T-helper 9 cell (primary cell): ENCODE measurements around the gene MCCC2.
A peak's percentile ranks its signal among the peaks of the same experiment; 100 is the strongest.
"Not testable (repeated sequence)": the region's sequence is repeated elsewhere in the genome, so short reads cannot be mapped to it uniquely, and the experiment has no call there.

Experiments
- DNase-seq: peaks from one replicate; pipeline ENCODE4 v3.0.0-alpha.2; 2020
- total RNA-seq, 2 donors: gene quantifications; one replicate each; lab custom pipeline; 2026; lab: John Stamatoyannopoulos, UW

Gene MCCC2
- 37.6 to 38.1 reads per million in 2 donors for total RNA-seq

DNA sequence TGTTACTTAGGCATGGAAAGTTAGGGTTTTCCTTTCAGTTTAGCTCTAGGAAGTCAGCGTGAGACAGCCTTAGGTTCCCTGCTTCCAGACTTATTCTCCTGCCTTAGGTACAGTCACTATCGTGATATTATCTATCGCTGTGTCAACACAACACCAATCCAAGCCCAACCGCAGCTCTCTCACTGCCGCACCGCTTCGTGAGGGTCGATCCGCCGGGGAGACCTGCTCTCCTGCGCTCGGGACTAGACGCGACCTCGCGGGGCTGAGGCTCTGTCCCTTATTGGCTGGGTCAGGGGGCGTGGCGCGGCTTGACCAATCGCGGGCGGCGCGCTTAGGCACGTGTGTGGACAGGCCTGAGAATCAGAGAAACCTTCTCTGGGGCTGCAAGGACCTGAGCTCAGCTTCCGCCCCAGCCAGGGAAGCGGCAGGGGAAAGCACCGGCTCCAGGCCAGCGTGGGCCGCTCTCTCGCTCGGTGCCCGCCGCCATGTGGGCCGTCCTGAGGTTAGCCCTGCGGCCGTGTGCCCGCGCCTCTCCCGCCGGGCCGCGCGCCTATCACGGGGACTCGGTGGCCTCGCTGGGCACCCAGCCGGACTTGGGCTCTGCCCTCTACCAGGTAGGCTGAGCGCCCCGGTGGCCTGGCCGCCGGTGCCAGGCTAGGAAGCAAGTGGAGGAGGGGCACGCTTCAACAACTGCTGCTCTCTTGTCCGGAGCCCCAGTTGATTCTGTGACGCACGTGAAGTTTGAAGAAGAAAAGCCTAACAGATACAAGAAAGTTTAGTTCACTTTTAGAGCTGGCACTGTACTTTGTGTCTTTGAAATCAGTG lies at the start of gene MCCC2:
Gene MCCC2, plus strand, starts transcription at position 400 of the 825 bp plus-strand sequence. Its CDS starts 86 bp downstream, at position 486.
- peak; percentile 94 for DNase-seq

DNA sequence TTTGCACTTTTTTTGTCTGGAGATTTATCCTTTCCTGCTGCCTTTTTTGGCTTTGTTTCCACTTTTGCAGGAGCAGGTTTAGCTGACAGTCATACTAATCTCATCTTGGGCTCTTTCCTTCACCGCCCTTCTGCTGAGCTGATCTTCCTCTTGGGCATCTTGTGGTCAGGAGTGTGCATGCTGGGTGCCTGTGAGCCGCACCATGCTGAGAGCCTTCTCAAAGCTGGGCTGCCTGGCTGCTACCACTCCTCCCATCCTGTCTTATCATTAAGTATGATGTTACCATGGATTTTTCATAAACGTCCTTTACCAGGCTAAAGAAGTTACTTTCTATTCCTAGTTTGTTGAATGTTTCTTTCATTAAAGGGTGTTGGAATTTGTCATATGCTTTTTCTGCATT lies 49.5 kb upstream of the MCCC2 start:
- no peak for DNase-seq

DNA sequence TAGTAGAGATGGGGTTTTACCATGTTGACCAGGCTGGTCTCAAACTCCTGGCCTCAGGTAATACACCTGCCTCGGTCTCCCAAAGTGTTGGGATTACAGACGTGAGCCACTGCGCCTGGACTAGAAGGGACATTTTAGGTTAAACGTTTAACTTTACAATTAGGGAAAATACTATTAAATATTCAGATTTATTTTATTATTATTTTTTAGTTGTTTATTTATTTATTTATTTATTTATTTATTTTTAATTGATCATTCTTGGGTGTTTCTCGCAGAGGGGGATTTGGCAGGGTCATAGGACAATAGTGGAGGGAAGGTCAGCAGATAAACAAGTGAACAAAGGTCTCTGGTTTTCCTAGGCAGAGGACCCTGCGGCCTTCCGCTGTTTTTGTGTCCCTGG lies 36.3 kb upstream of the MCCC2 start:
- DNase-seq, result not testable (repeated sequence)

DNA sequence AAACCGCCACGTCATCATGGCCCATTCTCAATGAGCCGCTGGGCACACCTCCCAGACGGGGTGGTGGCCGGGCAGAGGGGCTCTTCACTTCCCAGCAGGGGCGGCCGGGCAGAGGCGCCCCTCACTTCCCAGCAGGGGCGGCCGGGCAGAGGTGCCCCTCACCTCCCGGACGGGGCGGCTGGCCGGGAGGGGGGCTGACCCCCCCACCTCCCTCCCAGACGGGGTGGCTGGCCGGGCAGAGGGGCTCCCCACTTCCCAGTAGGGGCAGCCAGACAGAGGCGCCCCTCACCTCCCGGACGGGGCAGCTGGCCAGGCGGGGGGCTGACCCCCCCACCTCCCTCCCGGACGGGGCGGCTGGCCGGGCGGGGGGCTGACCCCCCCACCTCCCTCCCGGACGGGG lies 35.6 kb upstream of the MCCC2 start:
- not testable (repeated sequence) for DNase-seq

DNA sequence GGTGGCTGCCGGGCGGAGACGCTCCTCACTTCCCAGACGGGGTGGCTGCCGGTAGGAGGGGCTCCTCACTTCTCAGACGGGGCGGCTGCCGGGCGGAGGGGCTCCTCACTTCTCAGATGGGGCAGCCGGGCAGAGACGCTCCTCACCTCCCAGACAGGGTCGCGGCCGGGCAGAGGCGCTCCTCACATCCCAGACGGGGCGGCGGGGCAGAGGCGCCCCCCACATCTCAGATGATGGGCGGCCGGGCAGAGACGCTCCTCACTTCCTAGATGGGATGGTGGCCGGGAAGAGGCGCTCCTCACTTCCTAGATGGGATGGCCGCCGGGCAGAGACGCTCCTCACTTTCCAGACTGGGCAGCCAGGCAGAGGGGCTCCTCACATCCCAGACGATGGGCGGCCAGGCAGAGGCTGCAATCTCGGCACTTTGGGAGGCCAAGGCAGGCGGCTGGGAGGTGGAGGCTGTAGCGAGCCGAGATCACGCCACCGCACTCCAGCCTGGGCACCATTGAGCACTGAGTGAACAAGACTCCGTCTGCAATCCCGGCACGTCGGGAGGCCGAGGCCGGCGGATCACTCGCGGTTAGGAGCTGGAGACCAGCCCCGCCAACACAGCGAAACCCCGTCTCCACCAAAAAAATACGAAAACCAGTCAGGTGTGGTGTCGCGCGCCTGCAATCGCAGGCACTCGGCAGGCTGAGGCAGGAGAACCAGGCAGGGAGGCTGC lies 35.0 kb upstream of the MCCC2 start:
- DNase-seq, result not testable (repeated sequence)

DNA sequence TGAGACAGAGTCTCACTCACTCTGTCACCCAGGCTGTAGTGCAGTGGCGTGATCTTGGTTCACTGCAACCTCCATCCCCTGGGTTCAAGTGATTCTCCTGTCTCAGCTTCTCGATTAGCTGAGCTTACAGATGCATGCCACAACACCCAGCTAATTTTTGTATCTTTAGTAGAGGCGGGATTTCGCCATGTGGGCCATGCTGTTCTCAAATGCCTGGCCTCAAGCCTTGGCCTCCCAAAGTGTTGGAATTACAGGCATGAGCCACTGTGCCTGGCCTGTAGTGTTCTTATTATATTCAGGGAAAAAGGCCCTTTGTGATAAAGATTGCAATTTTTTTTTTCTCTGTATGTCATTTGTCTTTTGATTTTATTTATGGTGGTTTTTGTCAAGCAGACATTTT lies 24.0 kb upstream of the MCCC2 start:
- no peak for DNase-seq

DNA sequence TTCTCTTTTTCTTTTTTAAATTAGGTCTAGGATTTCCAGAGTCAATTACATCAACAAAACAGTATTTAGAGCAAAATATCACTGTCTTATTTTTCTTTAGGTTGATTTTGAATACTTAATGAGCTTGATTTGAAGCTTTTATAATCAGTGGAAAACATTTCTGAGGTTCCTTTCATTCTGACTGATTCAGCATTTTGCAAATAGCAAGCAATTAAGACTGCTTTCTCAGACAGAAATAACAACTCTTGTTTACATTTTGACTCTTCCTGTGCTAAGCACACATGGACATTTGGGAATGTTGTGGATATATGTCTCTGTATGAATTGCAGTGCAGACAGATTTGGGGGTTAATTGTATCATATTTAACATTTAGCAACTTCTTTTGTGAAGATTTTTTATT lies 22.2 kb upstream of the MCCC2 start:
- no peak for DNase-seq

DNA sequence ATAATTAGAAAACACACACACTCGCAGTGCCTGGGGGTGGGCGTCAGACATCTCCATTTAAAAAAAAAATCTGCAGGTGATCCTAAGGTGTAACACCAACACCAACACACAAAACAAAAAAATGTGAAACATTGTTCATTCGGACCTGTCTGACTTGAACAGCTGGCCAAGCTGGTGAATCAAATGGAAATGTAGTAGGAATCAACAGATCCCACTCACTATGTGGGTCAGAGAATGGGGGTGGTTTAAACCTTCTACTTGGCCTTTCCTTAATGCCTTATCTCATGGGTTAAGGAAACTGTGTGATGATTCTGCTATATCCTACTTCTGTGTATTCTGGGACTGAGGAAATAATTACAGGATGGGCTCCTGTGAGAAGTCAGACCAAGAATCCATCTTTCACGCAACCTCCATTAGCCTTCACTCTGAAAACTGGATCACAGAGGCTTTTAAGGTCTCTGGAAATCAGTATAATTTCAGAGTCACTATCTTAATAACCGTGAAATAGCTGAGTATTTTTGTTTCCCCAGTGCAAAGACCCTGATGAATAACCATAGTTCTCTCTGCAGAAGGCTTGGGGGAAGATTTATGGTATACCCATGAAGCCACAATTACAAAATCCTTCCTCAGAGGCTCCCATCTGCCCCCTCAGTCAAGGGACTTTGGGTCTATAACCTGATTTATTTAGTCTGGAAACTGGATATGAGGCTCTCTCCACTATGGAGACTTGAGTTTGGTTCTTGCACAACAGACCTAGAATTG lies 17.2 kb upstream of the MCCC2 start:
- no peak for DNase-seq

DNA sequence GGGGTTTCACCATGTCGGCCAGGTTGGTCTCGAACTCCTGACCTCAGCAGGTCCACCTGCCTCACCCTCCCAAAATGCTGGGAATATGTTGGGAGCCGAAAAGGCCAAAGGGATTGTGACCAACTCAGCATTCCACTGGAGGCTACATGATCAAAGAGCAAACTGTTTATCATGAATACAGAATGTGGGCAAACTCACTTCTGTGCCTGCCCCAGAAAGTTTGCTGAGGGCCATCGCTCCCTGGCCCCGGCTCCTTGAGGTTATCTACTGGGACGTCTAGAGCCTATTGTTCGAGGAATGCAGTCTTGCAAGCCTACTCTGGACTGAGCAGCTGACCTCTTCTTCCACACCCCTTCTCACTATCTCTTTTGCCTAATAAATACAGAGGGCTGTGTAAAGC lies 15.3 kb upstream of the MCCC2 start:
- DNase-seq, result not testable (repeated sequence)

DNA sequence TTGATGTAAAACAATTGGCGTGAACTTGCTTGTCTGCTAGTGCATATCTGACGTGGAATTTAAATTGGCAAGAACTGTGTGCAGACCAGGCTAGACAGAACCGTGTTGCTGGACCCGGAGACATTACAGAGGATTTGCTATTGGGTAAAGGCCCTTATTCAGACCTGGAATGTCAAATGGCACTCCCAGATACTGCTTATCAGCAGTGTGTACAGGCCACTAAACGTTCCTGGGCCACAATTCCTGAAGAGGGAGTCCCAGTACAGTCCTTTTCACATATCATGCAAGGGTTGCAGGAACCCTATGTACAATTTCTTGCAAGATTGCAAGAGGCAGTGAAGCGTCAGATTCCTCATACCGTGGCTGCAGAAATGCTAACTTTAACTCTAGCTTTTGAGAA lies 13.5 kb upstream of the MCCC2 start:
- DNase-seq, result no peak

DNA sequence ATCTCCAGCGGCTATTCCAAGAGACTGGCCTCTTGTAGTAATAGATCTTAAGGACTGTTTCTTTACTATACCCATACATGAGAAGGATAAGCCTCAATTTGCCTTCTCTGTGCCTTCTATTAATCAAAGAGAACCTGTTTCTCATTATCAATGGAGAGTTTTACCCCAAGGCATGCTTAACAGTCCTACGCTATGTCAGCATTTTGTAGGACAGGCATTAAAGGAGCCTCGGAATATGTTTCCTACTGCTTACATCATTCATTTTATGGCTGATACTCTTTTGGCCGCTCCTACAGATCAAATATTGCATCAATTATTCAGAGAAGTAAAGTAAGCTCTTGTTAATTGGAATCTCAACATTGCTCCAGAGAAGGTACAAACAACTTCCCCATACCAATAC lies 11.6 kb upstream of the MCCC2 start:
- DNase-seq, result not testable (repeated sequence)

DNA sequence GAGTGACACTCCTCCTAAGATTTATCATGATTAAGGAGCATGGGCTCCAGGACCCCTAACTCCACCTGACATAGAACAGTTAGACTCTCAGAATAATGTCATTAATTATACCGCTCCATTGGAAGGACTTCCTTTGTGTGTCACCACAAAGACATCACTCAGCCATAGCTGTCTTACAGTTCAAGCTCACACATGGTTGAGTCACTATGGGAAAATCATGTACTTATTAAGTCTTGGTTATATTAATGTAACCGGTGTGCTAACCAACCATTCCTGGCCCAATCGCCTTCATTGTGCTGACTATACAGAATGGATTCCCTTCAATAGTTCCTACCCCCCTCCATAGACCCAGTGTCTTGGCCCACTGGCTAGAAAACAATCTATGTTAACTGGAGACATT lies 10.9 kb upstream of the MCCC2 start:
- no peak for DNase-seq

DNA sequence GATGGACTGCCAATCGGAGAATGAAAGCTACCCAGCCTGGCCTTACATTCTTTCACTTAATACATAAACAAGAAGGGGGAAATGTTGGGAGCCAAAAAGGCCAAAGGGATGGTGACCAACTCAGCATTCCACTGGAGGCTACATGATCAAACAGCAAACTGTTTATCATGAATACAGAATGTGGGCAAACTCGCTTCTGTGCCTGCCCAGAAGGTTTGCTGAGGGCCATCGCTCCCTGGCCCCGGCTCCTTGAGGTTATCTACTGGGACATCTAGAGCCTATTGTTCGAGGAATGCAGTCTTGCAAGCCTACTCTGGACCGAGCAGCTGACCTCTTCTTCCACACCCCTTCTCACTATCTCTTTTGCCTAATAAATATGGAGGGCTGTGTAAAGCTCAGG lies 9.3 kb upstream of the MCCC2 start:
- not testable (repeated sequence) for DNase-seq

DNA sequence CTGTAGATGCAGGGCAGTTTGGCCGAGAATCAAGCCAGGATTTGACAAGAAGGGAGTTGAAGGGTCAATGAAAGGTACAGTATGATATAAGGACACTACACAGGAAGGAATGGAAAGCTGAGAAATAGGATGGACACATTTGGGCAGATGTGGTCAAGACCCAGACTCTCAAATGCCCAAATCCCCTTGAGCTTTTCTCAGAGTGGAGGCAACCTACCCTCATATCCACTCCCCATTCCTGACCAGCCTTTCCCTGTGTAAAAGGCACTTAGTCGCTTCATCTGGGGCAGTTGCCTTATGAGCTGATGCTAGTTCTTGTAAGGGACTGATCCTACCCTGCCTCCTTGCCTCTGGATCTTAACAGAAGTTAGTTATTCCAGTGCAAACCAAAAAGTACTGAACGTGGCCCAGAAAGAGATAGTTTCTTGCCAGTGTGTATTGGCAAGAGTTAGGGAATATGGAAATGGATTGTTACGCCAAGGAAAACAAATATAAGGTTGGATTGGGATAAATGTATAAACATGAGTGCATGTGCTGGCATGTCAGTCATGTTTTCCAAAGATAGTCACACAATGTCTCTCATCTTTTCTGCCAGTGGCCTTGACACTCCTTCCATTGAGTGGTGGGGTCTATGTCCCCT lies 4.1 kb upstream of the MCCC2 start:
- DNase-seq, result no peak

DNA sequence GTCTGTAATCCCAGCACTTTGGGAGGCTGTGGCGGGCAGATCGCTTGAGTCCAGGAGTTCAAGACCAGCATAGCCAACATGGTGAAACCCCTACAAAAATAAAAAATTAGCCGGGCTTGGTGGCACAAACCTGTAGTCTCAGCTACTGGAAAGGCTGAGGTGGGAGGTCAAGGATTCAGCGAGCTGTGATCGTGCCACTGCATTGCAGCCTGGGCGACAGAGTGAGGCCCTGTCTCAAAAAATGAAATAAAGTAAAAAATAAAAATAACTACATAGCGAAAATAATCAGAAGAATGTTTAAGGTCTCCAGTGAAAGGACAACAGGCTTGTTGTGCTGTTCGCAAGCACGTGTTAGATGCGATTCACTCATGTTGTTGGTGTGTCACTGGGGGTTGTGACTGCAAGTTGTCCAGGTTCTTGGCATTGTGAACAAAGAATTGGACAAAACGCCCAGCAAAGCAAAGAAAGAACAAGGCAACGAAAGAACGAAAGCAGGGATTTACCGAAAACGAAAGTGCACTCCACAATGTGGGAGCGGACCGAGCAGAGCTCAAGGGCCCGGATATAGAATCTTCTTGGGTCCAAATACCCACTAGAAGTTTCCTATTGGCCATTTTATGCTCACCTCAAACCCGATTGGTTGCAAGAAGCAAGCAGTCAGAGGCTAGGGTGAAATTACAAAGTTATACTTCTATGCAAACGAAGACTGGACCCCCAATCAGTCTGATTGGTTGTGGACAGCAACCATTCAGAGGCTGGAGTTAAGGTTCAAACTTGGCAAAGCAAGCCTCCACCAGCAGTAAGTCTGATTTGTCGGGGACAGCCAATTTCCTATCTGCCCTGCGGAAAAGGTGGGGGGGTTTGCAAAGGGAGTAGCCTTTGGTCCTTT lies 844 bp upstream of the MCCC2 start:
- no peak for DNase-seq

DNA sequence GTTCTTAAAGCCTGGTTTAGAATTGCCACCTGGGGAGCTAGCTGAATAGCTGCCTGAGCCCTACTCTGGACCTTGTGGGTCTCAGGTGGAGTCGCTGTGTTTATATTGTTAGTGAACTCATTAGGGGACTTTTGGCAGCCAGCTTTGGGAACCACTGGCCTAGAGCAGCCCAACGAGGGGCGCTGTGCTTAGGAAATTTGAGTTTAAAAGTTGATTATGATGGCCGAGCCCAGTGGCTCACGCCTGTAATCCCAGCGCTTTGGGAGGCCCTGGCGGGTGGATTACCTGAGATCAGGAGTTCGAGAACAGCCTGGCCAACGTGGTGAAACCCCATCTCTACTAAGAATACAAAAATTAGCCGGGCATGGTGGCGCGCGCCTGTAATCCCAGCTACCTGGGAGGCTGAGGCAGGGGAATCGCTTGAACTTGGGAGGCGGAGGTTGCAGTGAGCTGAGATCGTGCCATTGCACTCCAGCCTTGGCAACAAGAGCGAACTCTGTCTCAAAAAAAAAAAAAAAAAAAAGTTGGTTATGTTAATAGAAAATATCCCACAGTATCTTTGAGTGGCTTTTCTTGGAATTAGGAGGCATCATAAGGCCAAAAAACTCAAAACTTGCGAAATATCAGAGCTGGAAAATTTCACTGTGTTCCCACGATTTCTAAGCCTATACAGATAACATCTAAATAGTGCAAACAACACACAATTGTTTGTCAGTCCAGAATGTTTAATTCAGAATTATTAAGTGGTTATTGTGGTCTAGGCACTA lies 809 bp downstream of the MCCC2 start:
- no peak for DNase-seq

DNA sequence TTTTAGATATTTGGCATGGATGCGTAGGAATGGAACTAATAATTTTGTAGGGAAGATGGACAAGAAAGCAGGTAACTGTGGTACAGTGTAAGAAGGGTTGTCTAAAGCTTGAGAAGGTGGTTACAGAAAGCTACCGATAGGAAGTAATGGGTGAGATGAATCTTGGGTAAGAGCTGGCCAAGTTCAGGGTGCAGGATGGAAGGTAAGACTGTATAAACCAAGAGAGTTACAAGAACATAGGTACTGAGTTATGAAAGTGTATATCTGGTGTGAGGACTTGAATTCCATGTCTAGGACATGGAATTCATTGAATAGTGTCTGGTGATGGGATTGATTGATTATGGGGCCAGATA lies 1.4 kb downstream of the MCCC2 start:
- no peak for DNase-seq

DNA sequence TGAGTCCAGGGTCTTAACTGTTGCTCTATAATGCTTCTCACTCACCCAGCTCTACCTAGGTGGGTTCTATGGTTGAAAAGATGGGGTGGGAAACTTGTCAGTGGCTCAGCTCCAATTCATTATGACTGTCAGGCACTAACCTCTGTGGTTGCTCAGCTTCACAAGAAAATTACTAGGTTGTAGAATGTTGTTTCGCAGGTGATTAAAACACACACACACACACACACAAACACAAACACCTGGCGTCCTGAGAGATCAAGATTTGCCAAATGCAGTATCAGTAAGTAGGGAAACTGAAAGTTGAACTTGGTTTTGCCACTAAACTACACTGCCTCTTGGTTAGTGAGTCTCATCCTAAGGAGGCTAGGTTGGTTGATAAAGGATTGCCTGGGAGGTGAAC lies 2.8 kb downstream of the MCCC2 start:
- DNase-seq, result no peak

DNA sequence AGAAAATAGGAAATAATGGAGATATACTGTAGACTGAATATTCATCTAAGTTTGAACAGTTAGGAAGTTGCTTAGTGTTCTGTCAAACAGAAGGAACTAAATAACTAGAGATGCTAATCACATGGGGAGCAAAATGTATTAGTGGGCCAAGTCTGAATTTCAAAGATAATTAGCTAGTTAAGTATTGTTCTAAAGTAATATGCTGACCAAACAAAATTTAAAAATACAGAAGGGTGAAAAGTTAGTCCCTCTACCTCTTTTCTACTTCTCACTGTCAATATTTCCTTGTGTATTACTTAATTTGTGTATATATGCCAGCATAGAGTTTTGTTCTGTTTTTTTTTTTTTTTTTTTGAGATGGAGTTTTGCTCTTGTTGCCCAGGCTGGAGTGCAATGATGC lies 4.0 kb downstream of the MCCC2 start:
- DNase-seq, result no peak

DNA sequence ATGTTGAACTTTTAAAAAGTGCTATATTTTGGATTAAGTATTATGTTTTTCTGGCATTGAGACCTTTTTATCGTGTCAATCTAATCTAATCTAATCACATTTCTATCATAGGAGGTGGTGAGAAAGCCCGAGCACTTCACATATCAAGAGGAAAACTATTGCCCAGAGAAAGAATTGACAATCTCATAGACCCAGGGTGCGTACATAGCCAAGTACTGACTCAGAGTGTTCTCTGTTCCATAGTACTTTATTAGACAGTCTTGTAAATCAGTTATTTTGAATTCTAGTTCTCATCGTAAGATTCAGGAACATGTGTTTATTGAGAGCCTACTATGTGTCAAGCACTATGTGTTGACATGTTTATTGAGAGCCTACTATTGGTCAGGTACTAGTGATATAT lies 9.0 kb downstream of the MCCC2 start:
- no peak for DNase-seq

DNA sequence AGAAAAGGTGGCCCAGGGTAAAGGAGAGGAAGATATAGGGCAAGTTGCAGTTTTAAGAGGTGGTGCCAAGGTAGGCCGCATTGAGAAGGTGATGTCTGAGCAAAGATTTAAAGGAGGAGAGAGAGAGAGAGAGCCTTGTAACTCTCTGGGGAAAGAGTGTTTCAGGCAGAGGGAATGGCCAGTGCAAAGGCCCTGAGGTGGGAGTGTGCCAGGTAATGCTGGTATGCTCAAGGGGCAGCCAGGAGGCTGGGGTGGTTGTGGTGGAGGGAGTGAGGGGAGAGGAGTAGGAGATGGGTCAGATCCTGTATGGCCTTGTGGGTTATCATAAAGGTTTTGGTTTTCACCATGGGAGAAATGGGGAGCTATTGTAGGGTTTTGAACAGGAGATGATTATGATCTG lies 9.9 kb downstream of the MCCC2 start:
- no peak for DNase-seq
